GM18505 (cell line): ENCODE results near the gene FADS6.

Experiments
- ATAC-seq: cut with Tn5 transposase; IDR thresholded peaks from one replicate; pipeline ENCODE4 v1.9.1; 2021; ENCODE audit not compliant: unreplicated experiment
- POLR2A ChIP-seq: IDR thresholded peaks from 4 replicates; pipeline ENCODE4 v1.6.1; 2011; ENCODE audit warnings: borderline replicate concordance; ENCODE audit not compliant: insufficient read depth, insufficient read length; ENCODE audit errors: extremely low read depth

Gene FADS6

GRCh38 chr17:74892974-74893911 is at the start of gene FADS6:
FADS6 (minus strand) TSS chr17:74893633; CDS start chr17:74893595, 38 bp downstream.
- no peak for ATAC-seq
- no peak for TF ChIP-seq POLR2A

GRCh38 chr17:74941128-74941725 is 47.8 kb upstream of the FADS6 start:
- no peak for TF ChIP-seq POLR2A
- ATAC-seq = no peak

DNA sequence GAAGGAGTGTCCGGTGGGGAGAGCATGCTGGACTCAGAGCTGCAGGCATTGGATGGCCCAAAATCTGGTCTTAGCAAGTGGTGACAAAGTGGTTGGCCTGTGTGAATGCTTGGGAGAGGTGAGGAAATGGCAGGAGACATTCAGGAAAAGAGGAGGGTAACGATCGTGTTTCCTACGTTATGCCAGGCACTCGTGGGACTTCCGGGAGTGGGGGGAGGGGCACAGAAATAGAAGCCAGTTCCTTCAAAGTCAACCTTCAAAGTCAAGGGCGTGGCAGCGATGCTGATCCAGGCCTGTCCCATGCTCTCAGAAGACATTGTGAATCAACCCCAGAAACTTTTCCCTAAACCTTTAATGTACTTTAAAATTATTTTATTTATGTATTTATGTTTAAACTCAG is 46.1 kb upstream of the FADS6 start:
- no peak for ATAC-seq
- no peak for TF ChIP-seq POLR2A

DNA sequence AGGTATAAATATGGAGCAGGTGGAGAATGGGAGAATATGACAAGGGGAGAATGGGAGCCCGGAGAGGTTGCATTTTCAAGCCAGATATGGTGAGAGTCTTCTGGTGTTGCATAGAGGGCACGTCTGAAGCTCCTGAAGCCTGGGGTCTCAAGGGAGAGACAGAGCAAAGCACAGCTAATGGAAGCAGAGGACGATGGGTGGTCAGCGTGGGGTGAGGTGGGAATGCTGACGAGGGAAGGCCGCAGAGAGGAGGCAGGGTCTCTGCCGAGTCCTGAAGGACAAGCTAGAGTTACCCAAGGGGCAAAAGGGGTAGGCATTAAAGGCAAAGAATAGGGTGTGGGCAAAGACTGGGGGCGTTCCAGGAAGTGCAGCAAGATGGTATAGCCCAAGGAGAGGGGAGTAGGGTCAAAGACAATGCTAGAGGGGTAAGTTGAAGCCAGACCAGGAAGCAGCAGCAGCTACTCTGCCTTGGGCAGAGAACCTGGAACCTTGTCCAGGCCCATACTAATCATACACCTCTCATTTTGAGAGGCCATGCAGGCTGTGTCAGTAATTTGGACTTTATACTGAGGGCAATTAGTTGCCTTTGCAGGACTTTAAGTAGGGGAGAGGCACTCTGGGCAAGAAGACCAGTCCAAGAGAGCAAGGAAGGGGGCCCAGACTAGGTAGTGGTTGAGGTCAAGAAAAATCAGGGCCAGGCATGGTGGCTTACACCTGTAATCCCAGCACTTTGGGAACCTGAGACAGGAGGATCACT is 44.9 kb upstream of the FADS6 start:
- no peak for ATAC-seq
- no peak for TF ChIP-seq POLR2A

- no peak for TF ChIP-seq POLR2A
- no peak for ATAC-seq
These were observed 43.9 kb upstream of the FADS6 start for GRCh38 chr17:74937064-74938051.

GRCh38 chr17:74936470-74936799 is 43.0 kb upstream of the FADS6 start:
- TF ChIP-seq POLR2A = no peak
- no peak for ATAC-seq

- ATAC-seq = no peak
These were observed 42.4 kb upstream of the FADS6 start, which contains the start of gene OTOP3 for GRCh38 chr17:74935585-74936469. OTOP3 (plus strand) TSS chr17:74935898; CDS start chr17:74935922, 24 bp downstream.

DNA sequence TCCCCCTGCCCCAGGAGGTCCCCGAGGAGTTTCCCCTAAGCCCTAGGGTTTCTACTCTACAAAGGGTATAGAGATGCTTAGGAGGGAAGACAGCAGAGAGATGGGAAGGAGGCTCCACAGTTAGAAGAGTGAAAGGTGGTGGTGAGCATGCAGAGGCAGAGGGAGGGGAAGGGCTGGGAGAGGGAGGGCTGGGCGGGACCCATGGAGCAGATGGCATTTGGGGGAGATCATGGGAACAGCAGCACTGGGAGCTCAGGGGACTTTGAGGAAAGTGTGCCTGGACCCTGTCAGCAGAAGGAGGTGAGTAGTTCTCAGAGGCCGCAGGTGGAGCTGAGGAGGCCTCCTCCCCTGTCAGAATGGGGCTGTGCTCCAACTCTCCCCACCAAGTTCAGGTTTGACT is 41.6 kb upstream of the FADS6 start:
- ATAC-seq = no peak
- TF ChIP-seq POLR2A = no peak

More at GRCh38 chr17:74935585-74936469, 42.4 kb upstream of the FADS6 start, which contains the start of gene OTOP3:
- no peak for TF ChIP-seq POLR2A

GRCh38 chr17:74930535-74931036 is 37.2 kb upstream of the FADS6 start:
- no peak for TF ChIP-seq POLR2A
- no peak for ATAC-seq

GRCh38 chr17:74928786-74929185 is 35.4 kb upstream of the FADS6 start:
- ATAC-seq = no peak
- TF ChIP-seq POLR2A = no peak

GRCh38 chr17:74925242-74925641 is 31.8 kb upstream of the FADS6 start:
- no peak for TF ChIP-seq POLR2A
- ATAC-seq = no peak
